EL (cell line): ENCODE measurements around the gene PALMD.

Experiments
- DNase-seq: peaks from one replicate; pipeline ENCODE4 v3.0.0-alpha.2; 2016

The PALMD gene

GRCh38 chr1:99704356-99704816 lies 58.5 kb downstream of the PALMD start:
- DNase-seq = no peak

GRCh38 chr1:99705385-99705784 lies 59.5 kb downstream of the PALMD start:
- DNase-seq = no peak

- DNase-seq = peak; percentile 62
These were observed 61.7 kb downstream of the PALMD start for GRCh38 chr1:99707535-99708142.

- no peak for DNase-seq
These were observed 65.1 kb downstream of the PALMD start for GRCh38 chr1:99710994-99711393.

- DNase-seq = no peak
These were observed 67.1 kb downstream of the PALMD start for GRCh38 chr1:99713006-99713405.

- DNase-seq = no peak
These were observed 71.1 kb downstream of the PALMD start for GRCh38 chr1:99717005-99717404.

- no peak for DNase-seq
These were observed 77.3 kb downstream of the PALMD start for GRCh38 chr1:99723251-99723650.

- DNase-seq = no peak
These were observed 80.1 kb downstream of the PALMD start for GRCh38 chr1:99725996-99726395.

GRCh38 chr1:99726407-99726806 lies 80.5 kb downstream of the PALMD start:
- no peak for DNase-seq

GRCh38 chr1:99726818-99727217 lies 80.9 kb downstream of the PALMD start:
- DNase-seq = no peak

GRCh38 chr1:99727575-99728185 lies 81.8 kb downstream of the PALMD start:
- DNase-seq = peak; percentile 78

GRCh38 chr1:99728494-99729235 lies 82.8 kb downstream of the PALMD start:
- DNase-seq = peak; percentile 31

- peak; percentile 69 for DNase-seq
These were observed 85.5 kb downstream of the PALMD start for GRCh38 chr1:99731384-99731783.

GRCh38 chr1:99735852-99736251 lies 89.9 kb downstream of the PALMD start:
- DNase-seq = no peak

- DNase-seq = peak; percentile 69
These were observed 91.1 kb downstream of the PALMD start for GRCh38 chr1:99737016-99737415.

- no peak for DNase-seq
These were observed 93.0 kb downstream of the PALMD start for GRCh38 chr1:99738858-99739465.

GRCh38 chr1:99740141-99740540 lies 94.2 kb downstream of the PALMD start:
- DNase-seq = no peak
